ENCODE data around the gene COL4A2.

DNA sequence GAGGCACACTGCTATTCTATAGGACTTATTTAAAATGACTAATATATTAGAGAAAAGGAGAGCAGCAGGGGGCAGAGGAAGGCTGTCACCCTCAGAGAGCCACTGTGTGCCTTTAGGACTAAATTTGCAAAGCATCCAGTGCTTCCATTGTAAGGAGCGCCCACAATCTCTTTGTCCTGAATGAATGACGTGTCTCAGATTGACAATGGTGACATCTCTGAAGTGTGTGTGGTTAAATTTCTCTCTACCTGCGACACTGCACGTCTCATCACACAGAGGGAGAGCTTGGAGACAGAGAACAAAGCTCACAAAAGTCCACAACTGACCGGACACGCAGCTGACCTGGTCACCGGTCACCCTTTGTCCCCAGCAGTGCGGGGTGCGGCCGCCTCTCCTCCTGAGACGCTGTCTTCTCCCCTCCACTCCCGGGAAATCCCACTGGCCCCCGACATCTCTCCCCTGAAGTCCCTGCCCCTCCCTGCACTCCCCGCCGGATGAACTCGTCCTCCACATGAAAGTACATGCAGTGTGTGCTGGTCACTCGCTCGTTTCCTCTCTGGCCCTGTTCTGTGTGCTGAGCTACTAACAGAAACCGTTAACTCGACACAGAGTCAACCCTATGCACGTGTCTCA lies 147.3 kb downstream of the COL4A2 start:
- TF ChIP-seq POLR2A (IDR thresholded peaks at IDR 0.05; ENCODE audit: low read depth) (no peak), EP300 (IDR thresholded peaks at IDR 0.05) (no peak), CTCF (IDR thresholded peaks at IDR 0.05) (no peak)

Measured in esophagus muscularis mucosa (tissue), 4 donors.